ENCODE data around the gene E2F6.
A peak's percentile ranks its signal among the peaks of the same experiment; 100 is the strongest.

Gene E2F6, protein sequence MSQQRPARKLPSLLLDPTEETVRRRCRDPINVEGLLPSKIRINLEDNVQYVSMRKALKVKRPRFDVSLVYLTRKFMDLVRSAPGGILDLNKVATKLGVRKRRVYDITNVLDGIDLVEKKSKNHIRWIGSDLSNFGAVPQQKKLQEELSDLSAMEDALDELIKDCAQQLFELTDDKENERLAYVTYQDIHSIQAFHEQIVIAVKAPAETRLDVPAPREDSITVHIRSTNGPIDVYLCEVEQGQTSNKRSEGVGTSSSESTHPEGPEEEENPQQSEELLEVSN

DNA sequence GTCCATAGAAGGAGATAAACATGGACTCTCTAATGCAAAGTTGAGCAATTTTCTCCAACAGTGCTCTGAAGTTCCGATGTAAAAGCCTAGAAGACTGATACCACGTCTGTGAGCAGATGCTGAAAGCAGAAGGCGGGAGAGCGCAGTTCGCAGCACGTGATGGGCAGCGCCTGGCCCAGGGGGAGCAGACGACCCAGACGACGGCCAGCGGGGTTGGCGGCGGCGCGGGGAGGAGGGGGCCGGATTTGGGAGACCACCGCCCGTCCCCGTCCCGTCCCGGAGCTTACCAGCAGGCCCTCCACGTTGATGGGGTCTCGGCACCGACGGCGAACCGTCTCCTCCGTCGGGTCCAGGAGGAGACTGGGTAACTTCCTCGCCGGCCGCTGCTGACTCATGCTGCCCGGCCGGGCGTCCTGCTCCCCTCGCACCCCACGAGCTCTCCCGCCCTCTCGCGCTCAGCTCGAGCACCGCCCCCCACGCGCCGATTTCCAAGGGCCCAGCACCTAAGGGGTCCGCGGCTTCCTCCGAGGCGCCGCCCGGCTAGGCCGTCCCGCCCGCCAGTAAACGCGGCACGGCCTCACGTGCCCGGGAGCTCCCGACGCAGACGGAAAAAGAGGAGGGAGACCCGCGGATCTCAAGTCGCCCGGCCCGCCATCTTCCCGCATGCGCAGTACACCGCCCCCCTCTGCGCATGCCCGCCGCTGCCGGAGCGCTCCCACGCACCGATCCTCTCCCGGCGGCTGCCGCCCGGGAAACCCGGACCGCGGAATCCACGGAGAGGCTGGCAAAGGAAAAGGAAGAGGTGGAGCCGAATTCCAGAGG, at the start of gene E2F6:
Gene E2F6 (minus strand): TSS at position 677 of the 822 bp plus-strand sequence. CDS start 282 bp downstream, at position 395.
- FAIRE-seq: peak; percentile 80

DNA sequence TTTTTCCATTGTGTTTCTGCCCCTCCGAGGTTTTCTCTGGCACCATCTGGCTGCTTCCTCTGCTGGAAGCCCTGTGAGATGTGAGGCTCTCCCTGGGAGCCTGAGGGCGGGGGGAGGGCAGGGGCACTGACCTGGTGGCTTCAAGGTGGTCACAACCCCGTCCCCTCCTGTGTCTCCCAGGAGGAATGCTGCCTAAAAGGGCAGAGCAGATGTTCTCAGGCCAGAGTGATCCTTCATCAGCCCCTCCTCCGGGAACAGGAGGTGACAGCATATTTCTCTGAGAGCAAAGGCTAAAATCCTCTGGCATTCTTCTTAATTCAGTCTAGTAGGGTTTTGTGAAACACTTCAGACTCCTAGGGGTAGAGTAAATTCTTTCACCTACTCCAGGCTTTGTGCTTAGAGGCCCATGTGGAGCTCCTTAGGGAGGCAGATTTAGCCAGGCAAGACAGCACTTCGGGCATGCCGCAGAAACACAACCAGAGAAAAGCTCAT, 49.6 kb upstream of the E2F6 start:
- FAIRE-seq: no peak

DNA sequence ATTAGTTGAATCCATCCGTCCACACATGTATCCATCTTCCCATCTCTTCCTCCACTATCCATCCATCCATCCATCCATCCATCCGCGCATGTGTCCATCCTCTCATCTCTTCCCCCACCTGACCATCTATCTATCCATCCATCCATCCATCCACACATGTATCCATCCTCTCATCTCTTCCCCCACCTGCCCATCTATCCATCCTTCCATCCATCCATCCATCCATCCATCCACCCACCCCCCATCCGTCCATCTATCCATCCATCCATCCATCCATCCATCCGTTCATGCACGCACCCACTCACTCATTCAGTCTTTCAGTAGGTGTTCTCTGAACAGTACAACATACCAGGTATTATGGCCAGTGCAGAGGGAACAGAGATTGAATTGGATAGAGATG, 48.9 kb upstream of the E2F6 start:
- FAIRE-seq: no peak

- FAIRE-seq: no peak
Measured at GRCh38 chr2:11514081-11514730, 48.2 kb upstream of the E2F6 start.

DNA sequence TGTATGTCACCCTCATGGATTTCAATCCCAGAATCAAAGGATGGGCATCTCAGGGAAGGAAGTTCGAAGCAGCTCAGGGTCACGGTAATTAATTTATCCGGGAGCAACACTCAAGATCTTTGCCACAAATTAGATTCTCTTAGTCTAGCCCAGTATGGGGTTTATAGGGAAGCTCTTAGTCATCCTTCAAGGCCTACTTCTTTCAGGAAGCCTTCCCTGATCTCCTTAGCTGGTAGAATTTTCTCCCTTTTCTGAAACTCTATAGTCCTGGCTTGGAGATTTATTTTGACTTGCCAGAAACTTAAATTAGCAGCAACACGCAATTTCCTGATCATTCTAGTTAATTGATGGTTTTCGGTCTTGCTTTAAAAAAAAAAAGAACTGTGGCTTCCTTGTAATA, 47.4 kb upstream of the E2F6 start:
- FAIRE-seq: no peak

DNA sequence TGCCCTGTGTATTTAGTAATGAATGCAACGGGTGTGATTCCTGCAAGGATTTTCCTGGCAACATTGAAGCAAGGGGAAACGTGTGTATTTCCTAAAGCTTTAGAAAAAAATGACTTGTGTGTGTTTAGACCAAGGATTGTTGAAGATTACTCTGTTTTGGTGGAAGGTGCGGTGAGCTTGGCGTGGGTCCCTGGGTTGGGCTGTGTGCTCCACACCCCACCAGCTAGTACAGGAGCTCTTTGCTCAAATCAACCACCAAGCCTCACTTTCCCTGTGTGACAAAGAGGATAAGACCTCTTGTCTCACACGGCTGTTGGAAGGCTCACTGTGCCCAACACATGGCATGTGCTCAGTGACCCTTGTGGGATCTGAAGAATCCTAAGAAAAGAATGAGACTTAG, 46.5 kb upstream of the E2F6 start:
- no peak for FAIRE-seq

DNA sequence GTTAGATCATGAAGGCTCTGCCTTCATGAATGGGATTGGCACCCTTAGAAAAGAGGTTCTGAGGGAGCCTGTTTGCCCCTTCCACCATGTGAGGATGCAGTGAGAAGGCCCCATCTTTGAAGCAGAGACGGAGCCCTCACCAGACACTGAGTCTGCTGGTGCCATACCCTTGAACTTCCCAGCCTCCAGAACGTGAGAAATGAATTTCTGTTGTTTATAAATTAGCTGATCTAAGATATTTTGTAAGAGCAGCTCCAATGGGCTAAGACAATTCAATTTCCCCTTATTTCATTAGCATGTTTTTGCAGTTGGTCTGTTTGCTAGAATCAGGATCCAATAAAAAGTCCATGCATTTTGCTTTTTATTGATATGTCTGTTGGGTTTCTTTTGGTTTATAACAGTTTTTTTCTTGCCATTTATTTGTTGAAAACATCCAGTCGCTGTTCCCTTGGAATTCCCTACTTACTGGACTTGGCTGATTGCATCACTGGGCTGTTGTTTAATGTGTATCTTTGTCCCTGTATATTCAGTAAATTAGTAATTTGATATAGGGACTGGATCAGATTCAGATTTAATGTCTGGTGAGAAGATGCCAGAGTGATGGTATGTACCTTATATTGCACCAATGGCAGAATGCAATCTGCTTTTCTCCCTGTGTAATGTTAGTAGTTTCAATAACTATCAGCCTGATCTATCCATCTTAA, 43.8 kb upstream of the E2F6 start:
- FAIRE-seq: no peak

- FAIRE-seq: no peak
Measured at GRCh38 chr2:11508279-11508678, 42.3 kb upstream of the E2F6 start.

DNA sequence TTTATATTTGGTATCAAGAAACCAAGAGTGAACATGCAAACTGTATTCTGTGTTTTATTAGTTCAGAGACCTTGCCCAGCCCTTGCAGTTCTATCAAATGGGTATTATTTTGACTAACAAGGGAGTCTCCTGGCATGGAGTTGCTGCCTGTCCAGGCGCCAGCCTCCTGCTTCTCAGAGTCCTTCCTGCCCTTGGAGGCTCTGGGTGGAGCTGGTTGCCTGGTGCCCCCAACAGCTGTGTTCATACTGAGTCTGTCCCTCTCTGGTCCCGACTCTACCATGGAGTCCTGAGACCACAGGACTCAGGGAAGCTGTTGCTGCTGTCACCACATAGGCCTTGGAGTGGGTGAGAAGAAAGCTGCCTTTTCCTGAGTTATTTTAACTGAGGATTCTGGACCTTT, 41.6 kb upstream of the E2F6 start:
- FAIRE-seq: no peak

- no peak for FAIRE-seq
Measured at GRCh38 chr2:11506611-11506969, 40.6 kb upstream of the E2F6 start.

- FAIRE-seq: no peak
Measured at GRCh38 chr2:11505652-11506610, 40.0 kb upstream of the E2F6 start.

DNA sequence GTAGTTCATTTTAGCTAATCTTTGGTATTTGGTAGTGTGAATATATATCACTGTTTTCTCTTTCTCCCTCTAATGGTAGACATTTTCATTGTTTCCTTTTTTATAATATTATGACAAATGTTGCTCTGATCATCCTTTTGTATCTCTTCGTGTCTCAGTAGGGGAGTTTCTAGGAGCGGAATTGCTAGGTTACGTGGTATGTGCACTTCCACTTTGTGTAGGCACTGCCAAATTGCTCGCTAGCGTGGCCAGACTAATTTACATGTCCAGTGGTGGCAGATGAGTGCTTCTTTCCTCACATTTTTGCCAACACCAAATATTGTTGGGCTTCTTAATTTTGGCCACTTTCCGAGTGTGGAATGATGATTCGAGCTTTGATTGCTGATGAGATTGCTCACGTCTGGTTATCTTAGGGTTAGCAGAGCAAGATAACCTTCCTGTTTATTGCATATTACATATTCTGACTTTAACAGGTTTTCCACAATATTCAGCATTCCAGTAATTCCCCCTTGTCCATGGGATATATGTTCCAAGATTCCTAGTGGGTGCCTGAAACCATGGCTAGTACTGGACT, 37.5 kb upstream of the E2F6 start:
- no peak for FAIRE-seq

- FAIRE-seq: no peak
Measured at GRCh38 chr2:11502740-11503292, 36.9 kb upstream of the E2F6 start.

- FAIRE-seq: no peak
Measured at GRCh38 chr2:11500702-11501303, 34.8 kb upstream of the E2F6 start.

DNA sequence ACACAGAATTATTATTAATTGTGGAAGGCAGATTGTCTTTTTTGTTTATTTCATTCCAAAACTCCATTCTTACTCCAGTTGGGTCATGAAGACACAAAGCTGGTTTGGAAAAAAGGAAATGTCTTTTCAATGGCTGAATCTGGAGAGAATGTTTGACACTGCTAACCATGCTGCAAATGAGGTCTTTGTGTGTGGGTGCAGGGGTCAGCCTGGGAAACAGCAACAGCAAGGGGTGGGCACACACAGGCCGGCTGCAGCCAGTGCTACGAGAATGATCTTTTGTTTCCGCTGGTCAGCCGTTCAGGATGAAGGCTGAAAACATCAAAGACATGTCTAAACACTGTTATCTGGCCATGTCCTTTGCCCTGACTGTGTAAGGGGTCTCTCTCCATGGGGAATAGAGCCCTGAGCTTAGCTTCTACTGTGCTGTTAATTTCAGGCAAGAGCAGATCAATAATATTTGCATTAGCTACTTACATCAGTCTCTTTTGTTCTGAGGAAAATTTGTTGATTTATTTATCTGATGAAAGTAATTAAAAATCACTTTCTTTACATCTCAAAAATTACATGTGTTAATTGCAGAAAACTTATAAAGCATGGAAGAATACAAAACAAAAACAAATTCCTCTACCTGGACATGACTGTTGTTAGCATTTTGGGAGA, 33.3 kb upstream of the E2F6 start:
- no peak for FAIRE-seq

- no peak for FAIRE-seq
Measured at GRCh38 chr2:11498543-11499034, 32.6 kb upstream of the E2F6 start.

- no peak for FAIRE-seq
Measured at GRCh38 chr2:11495844-11496681, 30.1 kb upstream of the E2F6 start.

DNA sequence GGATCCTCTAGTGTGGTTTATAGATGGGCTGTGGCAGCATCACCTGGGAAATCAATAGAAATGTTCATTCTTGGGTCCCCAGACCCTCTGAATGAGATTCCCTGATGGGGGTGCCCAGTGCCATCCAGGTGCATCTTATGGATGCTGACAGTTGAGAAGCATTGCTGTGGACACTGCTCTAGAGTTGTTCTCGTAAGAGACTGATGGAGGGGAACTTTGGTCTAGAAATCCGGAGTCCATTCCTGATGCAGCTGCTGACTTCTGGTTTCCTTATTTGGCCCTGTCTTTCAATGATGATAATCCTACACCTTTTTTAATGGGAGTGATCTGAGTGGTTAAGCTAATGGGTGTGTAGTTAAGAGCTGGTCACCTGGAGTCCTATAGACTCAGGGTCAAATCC, 28.3 kb upstream of the E2F6 start:
- FAIRE-seq: no peak

DNA sequence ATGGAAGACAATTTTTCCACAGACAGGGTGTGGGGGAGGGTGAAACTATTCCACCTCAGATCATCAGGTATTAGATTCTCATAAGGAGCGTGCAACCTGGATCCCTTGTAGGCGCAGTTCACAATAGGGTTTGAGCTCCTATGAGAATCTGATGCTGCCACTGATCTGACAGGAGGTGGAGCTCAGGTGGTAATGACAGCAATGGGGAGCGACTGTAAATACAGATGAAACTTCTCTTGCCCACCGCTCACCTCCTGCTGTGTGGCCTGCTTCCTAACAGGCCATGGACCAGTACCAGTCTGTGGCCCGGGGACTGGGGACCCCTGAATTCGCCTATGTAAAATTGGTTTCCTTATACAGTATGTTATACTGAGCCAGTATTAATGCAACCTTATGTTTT, 27.3 kb upstream of the E2F6 start:
- no peak for FAIRE-seq

All from G401.6 (cell line).